DMS79 treated with DMSO at 0.1 percent for 48 hours (cell line): ENCODE results near the gene CHD9NB.
"Not testable (repeated sequence)": the region's sequence is repeated elsewhere in the genome, so short reads cannot be mapped to it uniquely, and the experiment has no call there.

Experiments
- DNase-seq: peaks from one replicate; lab custom pipeline; 2025; lab: John Stamatoyannopoulos, UW

Gene CHD9NB

GRCh38 chr16:53056392-53056881 lies 3.7 kb upstream of the CHD9NB start:
- no peak for DNase-seq

GRCh38 chr16:53055541-53056391 lies 3.1 kb upstream of the CHD9NB start:
- peak; percentile 32 for DNase-seq

GRCh38 chr16:53054670-53055485 lies 2.2 kb upstream of the CHD9NB start, which contains the start of gene CHD9:
Gene CHD9 (plus strand): TSS chr16:53054991. CDS start chr16:53156090, 101,099 bp downstream.
- peak; percentile 71 for DNase-seq

GRCh38 chr16:53053967-53054669 lies 1.4 kb upstream of the CHD9NB start:
- no peak for DNase-seq

GRCh38 chr16:53051255-53051654 lies 1.4 kb downstream of the CHD9NB start:
- DNase-seq: not testable (repeated sequence)

GRCh38 chr16:53048139-53048915 lies 4.4 kb downstream of the CHD9NB start:
- no peak for DNase-seq

- not testable (repeated sequence) for DNase-seq
Measured at GRCh38 chr16:53047515-53047914, 5.2 kb downstream of the CHD9NB start.

- DNase-seq: peak; percentile 2
Measured at GRCh38 chr16:53045341-53046220, 7.1 kb downstream of the CHD9NB start.

GRCh38 chr16:53043986-53044601 lies 8.6 kb downstream of the CHD9NB start:
- peak; percentile 4 for DNase-seq

- DNase-seq: no peak
Measured at GRCh38 chr16:53043428-53043831, 9.3 kb downstream of the CHD9NB start.

GRCh38 chr16:53042235-53042701 lies 10.4 kb downstream of the CHD9NB start:
- DNase-seq: no peak

GRCh38 chr16:53041320-53042051 lies 11.2 kb downstream of the CHD9NB start:
- peak; percentile 25 for DNase-seq

GRCh38 chr16:53040788-53041187 lies 11.9 kb downstream of the CHD9NB start:
- no peak for DNase-seq

GRCh38 chr16:53036711-53037110 lies 16.0 kb downstream of the CHD9NB start:
- DNase-seq: not testable (repeated sequence)

- DNase-seq: no peak
Measured at GRCh38 chr16:53036066-53036465, 16.6 kb downstream of the CHD9NB start.

GRCh38 chr16:53035176-53035942 lies 17.3 kb downstream of the CHD9NB start:
- no peak for DNase-seq

- DNase-seq: no peak
Measured at GRCh38 chr16:53034306-53034705, 18.4 kb downstream of the CHD9NB start.

- DNase-seq: no peak
Measured at GRCh38 chr16:53031323-53031942, 21.3 kb downstream of the CHD9NB start.
